ENCODE data around the gene TBX2.

The TBX2 gene

DNA sequence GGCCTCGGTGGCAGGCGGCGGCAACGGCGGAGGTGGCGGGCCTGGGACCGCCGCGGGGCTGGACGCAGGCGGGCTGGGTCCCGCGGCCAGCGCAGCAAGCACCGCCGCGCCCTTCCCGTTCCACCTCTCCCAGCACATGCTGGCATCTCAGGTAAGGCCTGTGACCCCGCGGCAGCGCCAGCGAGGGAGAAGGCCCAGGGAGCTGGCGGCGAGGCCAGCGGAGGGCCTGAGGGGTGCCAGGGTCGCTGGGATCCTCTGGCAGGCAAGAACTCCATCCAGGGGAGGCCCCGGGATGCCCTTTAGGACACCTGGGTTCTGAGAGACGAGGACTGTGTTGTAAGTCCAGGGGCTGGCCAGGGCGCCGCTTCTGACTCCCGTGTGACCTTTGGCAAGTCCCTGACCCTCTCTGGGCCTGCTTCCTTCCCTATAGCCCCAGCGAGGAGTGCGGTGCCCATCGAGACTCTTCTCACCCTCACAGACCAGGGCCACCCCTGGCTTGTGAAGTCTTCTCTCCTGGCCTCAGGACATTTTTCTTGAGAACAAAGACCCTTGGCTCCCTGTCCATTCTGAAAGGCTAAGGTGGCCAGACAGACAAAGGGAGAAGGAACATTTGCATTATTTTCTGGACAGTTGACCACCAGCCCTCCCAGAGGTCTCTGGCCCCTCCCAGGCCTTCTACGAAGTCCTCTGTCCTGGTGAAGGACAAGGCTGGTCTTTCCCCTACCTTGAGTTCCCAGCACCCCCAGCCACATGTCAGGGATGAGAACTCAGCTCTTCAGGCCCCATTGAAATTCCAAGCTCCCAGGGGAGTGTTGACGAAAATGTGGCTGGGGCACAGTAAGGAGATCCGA lies 6.3 kb downstream of the TBX2 start:
- peak overlapping the region; percentile 77 to 86 for H3K4me3 ChIP-seq
- intact Hi-C loops (cut with DNase I; ENCODE audit: low total_unique reads) = loop anchor here (5.0 kb wide), 1 partner anchor 404 kb away; no protein-coding TSS in a partner anchor
- DNase-seq = peak; percentile 19 to 67
- peaks cover 28 to 53% (median 44%) of the 10 kb centered on the region in 3 donors for H3K36me3 ChIP-seq
- peaks cover 0 to 2% of the 10 kb centered on the region in 2 donors for H3K27me3 ChIP-seq
- peaks cover 0 to 86% (median 68%) of the 10 kb centered on the region in 4 donors for H3K4me1 ChIP-seq
- H3K9me3 ChIP-seq = no peaks in the 10 kb centered on the region
- no peak for TF ChIP-seq CTCF (IDR thresholded peaks at IDR 0.05)
- peak overlapping the region; percentile 98 for H3K27ac ChIP-seq

- Histone ChIP-seq H3K9me3 (no peaks in the 10 kb centered on the region), H3K27ac (peak overlapping the region; percentile 98), H3K27me3 (peaks cover 0 to 2% of the 10 kb centered on the region in 2 donors), H3K36me3 (peaks cover 28 to 53% (median 44%) of the 10 kb centered on the region in 3 donors), H3K4me1 (peaks cover 0 to 86% (median 71%) of the 10 kb centered on the region in 4 donors), H3K4me3 (no peak overlapping the region)
- intact Hi-C loops (cut with DNase I; ENCODE audit: low total_unique reads) = loop anchor here (5.0 kb wide), 1 partner anchor 404 kb away; no protein-coding TSS in a partner anchor
- DNase-seq = no peak
- no peak for TF ChIP-seq CTCF (IDR thresholded peaks at IDR 0.05)
Measured at GRCh38 chr17:61406537-61406845, 6.8 kb downstream of the TBX2 start.

DNA sequence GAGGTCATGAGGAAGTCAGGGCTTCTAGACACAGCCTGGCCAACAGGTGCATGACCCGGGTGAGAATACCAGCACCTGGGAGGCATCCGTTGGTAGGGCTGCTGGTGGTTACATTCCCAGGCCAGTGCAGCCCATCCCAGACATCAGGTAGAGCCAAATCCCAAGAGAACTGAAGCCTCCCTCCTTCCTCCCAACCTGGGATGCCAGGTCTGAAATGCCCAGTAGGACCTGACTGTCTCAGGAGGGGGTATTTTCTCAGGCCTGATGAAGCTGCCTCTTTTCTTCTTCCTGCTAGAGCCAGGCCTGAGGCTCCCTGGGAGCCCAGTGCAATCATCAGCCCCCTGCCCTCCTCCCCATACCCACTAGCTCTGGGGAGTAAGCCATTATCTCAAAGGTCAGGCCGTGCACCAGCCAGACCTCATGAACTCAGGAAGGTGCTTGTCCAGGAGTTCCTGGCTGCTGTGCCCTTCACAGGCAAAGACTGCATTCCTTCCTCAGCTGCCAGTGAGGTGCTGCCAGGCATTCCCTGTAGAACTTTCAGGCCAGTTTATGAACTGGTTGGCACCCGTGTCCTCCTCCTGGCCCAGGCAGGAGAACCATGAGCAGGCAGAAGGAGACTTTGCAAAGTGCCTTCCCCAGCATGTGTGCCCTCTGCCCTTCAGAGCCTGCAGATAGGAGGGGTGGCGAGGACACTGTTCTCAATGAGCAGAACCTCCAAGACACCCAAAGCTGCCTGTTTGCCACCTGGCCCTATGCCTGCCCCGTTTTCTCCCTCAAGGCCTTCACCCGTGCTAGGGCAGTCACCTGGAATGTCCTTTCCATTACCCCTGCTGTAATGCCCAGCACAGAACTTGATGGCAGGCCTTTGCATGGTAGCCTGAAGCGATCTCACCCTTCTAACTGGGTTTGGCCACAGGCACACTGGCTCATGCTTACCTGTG lies 7.6 kb downstream of the TBX2 start:
- Histone ChIP-seq H3K4me3 (no peak overlapping the region), H3K27ac (peak overlapping the region; percentile 98), H3K9me3 (no peaks in the 10 kb centered on the region), H3K27me3 (peaks cover 0 to 2% of the 10 kb centered on the region in 2 donors), H3K4me1 (peaks cover 0 to 82% (median 64%) of the 10 kb centered on the region in 4 donors), H3K36me3 (peaks cover 28 to 47% (median 44%) of the 10 kb centered on the region in 3 donors)
- intact Hi-C loops (cut with DNase I; ENCODE audit: low total_unique reads) = loop anchor here (5.0 kb wide), 1 partner anchor 405 kb away; no protein-coding TSS in a partner anchor
- DNase-seq = peak; percentile 18 to 66
- TF ChIP-seq CTCF (IDR thresholded peaks at IDR 0.05) = no peak

- peaks cover 0 to 76% (median 58%) of the 10 kb centered on the region in 4 donors for H3K4me1 ChIP-seq
- H3K4me3 ChIP-seq = peak overlapping the region; percentile 66 to 74
- DNase-seq = peak; percentile 19 to 69
- peaks cover 28 to 42% (median 38%) of the 10 kb centered on the region in 3 donors for H3K36me3 ChIP-seq
- intact Hi-C loops (cut with DNase I; ENCODE audit: low total_unique reads) = loop anchor here (5.0 kb wide), 1 partner anchor 406 kb away; no protein-coding TSS in a partner anchor
- TF ChIP-seq CTCF (IDR thresholded peaks at IDR 0.05) = no peak
- H3K27ac ChIP-seq = peak overlapping the region; percentile 98
- H3K9me3 ChIP-seq = no peaks in the 10 kb centered on the region
- H3K27me3 ChIP-seq = peaks cover 0 to 2% of the 10 kb centered on the region in 2 donors
Measured at GRCh38 chr17:61408151-61409041, 8.8 kb downstream of the TBX2 start.
